ENCODE results near the gene CYP26C1.

CYP26C1 gene, protein sequence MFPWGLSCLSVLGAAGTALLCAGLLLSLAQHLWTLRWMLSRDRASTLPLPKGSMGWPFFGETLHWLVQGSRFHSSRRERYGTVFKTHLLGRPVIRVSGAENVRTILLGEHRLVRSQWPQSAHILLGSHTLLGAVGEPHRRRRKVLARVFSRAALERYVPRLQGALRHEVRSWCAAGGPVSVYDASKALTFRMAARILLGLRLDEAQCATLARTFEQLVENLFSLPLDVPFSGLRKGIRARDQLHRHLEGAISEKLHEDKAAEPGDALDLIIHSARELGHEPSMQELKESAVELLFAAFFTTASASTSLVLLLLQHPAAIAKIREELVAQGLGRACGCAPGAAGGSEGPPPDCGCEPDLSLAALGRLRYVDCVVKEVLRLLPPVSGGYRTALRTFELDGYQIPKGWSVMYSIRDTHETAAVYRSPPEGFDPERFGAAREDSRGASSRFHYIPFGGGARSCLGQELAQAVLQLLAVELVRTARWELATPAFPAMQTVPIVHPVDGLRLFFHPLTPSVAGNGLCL

DNA sequence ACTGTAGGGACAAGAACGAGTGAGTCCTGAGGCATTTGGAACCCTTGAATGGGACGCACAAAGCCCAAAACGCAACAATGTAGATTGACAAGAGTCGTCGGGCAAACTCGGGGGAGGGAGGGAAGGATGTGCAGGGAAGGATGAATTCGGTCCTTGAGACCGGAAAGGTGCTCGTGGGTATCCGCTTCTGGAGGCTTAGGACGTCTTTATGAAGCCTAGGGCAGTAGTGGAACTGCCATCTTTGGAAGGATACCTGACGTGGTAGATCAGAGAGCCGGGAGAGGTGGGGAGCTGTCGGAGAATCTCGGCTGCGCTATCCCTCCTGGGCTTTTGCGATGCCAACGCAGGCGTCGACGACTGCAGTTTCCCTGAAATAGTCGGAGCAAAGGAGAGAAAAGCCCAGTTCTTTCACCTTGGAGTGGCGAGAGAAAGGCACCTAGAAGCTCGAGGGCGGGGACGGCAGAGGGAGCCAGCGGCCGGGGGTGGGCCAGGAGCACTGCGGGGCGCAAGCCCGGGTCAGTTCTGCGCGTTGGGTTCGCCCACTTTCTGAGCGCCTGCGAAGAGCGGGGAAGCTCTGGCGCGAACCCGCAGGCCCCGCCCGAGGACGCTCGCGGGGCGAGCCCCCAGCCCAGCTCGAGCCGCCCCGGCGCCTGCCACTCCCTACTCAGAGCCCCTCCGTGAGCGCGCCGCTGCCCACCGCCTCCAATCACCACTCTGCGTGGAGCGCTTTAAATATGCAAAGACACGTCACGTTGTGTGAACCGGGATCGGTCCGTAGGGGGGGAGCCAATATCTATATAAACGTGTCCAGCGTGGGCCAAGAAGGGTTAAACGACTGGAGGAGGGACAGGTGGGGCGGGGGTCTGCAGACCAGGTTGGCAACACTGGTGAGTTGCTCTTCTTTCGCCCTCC is at the start of gene CYP26C1:
Gene CYP26C1, plus strand, starts transcription at position 824 of the 912 bp plus-strand sequence. CDS start 466 bp downstream, outside the sequence.
- no peak for DNase-seq (ENCODE audit: low read depth)

DNA sequence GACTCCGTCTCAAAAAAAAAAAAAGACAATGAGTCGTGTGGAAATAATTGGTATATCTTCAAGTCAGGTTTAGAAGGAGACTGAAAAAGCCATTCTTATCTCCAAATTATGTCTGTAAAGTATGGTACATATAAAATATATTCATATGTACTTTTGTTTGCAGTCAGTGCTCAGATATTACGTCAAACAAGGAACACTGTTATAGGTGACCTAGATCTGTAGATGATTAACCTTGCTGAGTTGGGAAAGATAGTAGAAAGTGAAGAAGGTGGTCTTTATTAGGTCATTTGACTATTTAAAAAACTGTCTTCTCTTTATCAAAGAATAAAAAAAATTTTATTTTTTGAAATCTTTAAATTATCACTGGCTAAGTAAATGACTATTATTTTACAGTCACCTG is 44.9 kb upstream of the CYP26C1 start:
- DNase-seq (ENCODE audit: low read depth): no peak

DNA sequence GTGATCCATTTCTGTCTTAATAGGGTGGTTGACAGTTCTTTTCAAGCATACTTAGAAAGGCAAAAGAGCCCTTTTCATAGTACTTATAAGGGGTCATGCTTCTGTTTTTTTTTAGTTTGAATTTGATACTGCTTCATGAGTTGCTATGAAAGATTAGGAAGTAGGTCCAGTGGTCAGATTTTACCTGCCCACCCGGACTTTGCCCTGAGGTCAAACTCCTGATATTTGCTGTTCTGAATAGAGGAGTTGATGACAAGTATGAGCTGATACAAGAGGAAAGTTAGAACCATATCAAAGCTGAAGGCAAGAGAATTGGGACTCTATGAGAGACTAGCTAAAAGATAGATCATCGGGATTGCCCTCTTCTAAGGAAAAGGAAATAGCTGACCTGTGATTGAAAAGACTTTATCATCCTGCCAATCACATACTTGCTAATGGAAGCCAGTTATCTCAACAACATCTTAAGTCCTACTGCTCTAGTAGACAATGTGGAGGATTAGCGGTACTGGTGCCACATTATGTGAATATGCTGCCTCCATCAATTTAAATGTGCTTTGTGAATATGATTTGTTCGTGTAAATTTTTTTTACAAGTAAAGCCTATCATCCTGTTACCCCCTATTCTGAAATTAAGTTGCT is 37.5 kb upstream of the CYP26C1 start:
- no peak for DNase-seq (ENCODE audit: low read depth)

DNA sequence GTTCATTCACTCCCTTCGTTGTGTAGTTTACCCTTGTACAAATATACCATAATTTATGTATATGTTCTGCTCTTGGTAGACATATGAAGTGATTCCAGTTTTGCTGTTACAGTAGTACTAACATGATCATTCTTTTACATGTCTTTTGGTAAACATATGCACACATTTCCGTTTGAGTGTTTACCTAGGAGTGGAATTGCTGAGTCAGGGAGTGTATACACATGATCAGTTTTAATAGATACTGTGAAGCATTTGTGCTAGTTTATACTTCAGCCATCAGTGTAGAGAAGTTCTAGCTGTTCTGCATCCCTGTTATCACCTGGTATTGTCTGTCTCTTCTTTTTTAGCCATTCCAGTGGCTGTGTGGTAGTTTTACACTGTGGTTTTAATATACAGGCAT is 34.5 kb upstream of the CYP26C1 start:
- DNase-seq (ENCODE audit: low read depth): no peak

DNA sequence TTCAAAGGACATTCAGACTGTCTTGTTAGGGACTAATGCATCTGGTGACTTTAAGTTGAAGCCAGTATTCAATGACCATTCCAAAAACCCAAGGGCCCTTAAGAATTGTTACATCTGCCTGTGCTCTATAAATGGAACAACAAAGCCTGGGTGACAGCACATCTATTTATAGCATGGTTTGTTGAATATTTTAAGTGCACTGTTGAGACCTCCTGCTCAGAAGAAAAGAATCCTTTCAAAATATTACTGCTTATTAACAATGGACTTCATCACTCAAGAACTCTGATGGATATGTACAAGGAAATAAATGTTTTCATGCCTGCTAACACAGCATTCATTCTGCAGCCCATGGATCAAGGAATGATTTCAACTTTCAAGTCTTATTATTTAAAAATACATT is 33.1 kb upstream of the CYP26C1 start:
- no peak for DNase-seq (ENCODE audit: low read depth)

DNA sequence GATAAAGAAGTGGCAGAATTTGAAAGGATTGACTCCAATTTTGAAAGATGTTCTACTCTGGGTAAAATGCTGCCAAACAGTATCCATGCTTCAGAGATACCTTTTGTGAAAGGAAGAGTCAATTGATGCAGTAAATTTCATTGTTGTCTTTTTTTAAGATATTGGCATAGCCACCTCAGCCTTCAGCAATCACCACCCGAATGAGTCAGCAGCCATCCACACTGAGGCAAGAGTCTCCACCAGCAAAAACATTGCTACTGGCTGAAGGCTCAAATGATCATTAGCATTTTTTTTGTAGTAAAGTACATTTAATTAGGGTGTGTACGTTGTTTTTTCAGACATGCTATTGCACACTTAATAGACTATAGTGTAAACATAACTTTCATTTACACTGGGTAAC is 31.7 kb upstream of the CYP26C1 start:
- no peak for DNase-seq (ENCODE audit: low read depth)

DNA sequence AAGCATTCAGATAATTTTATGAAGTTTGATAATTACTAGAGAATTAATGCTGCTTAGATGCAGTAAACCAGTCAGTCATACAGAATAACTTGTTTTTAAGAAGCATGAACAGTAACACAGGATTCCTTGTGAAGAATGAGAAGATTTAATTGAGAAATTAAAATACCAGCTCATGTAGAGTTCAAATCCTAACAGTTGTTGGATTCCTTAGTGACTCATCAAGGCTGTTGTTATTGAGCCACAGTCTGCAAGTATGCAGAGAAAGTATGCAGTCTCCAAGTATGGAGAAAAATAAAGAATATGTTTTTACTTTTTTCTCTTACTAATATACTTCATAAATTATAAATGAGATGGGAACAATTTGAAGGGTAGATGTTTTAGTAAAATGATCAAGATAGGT is 30.2 kb upstream of the CYP26C1 start:
- no peak for DNase-seq (ENCODE audit: low read depth)

DNA sequence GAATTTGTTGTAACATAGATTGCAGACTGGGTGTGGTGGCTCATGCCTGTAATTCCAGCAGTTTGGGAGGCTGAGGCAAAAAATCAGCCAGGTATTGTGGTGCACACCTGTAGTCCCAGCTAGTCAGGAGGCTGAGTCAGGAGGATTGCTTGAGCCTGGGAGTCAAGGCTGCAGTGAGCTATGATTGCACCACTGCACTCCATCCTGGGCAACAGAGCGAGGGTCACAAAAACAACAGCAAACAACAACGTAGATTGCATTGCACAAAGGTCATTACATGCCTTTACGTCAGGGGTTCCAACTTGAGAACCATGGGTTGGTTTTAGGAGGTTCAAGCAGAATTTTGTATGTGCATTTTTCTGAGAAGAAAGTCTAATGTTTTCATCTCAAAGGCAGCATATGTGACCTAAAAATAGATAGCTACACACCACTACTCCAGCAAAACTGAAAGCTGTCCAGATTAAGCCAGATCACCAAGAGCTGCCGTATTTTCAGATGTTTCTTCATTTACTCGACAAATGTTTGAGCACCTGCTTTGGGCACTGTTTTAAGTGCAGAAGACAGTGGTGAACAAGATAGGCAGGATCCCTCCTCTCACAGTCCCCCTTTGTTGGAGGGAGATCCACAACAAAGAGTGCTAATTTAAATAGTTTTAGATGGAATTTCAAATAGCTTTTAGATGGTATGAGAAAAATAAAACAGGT is 28.3 kb upstream of the CYP26C1 start:
- DNase-seq (ENCODE audit: low read depth): no peak

DNA sequence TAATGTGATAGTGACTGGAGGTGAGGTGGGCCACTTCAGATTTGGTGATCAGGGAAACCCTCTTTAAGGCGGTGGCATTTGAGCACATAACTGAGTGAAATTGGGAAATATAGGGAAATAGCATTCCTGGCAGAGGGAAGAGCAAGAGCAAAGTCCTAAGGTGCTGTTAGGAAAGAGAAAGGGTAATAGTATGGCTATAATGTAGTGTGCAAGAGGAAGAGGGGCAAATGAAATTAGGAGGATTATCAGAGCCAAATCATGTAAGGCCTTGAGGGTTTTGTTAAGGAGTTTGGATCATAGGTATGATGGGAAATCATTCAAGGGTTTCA is 27.8 kb upstream of the CYP26C1 start:
- no peak for DNase-seq (ENCODE audit: low read depth)

DNA sequence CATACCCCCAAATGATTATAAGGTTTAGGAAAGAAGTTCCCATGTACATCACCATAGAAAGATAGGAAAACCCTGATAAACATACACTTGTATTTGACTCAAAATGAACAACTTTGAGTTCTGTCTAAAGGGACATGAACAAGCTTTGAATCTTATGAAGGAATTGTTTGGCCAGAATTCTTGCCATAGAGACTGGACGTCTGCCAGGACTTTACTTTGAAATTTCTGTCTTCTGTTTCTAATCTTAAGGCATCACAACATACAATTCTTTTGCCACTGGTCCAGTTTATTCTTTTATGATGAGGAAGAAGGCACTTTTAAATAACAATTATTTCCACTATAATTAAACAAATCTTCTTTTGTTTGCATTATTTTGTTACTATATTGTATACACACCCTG is 26.2 kb upstream of the CYP26C1 start:
- no peak for DNase-seq (ENCODE audit: low read depth)

DNA sequence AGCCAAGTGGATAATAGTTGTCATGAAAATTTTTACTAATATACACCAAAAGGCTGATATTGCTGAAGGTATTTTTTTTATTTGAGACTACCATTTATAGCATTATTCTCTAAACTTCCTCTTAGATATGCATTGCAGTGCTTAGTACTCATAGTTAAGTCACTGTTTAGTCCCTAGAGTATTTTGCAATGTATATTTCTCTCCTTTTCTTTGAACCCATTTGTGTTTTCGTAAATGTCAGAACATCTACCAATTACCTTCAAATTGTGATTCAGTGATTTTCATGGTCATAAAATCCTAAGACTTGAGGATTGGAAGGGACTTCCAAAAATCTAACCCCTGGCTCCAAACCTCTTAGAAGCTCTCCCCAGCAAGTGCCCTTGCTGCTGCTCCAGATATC is 21.5 kb upstream of the CYP26C1 start:
- DNase-seq (ENCODE audit: low read depth): no peak

DNA sequence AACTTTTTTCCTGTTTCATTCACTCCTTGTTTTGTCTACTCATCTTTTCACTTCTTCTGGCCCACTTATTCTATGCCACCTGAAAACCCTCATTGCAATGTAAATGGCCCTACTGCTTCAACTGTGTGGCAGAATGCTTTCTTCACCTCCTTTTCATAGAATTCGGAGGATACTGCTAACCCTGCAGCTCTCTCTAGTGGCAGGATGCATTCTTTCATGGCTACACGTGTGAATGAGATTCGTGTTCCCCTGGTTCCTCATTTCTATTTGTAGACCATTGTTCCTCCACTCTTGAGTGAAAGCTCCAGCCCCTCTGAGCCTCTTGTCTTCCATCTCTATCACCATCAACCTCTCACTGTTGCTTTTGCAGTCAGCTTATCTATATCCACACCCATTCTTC is 20.9 kb upstream of the CYP26C1 start:
- DNase-seq (ENCODE audit: low read depth): no peak

DNA sequence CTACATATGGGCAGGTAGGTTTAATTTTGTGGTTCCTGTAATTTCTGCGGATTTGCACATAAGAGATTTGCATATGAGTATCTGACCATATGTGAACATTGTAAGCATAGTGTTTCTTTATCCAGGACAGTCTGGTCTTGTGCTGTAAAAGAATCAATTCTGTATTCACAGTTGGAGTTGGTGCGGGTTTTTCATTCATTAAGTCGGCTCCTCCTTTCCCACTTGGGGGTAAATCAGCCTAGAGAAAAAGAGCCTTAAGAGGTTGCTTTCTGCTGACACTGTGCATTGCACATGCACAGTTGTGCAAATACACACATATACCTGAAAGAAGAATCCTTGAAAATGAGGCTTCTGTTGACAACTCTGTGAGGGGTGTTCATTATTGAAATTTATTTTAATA is 6.1 kb upstream of the CYP26C1 start:
- DNase-seq (ENCODE audit: low read depth): no peak

DNA sequence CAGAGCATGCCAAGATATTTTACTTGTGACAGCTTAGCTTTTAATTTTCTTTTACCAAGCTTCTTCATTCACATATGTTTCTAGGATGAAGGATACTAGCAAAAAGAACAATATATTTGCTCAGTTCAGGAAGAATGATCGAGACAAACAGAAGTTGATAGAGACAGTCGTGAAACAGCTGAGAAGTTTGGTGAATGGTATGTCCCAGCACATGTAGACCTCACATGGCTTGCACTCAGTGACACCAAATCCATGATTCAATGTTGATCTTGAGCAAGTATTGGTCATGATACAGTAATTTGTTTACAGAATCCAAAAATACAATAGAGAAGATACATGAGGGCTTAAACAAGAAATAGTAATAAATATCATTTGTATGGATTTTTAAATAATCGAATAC is 2.5 kb upstream of the CYP26C1 start:
- DNase-seq (ENCODE audit: low read depth): no peak

DNA sequence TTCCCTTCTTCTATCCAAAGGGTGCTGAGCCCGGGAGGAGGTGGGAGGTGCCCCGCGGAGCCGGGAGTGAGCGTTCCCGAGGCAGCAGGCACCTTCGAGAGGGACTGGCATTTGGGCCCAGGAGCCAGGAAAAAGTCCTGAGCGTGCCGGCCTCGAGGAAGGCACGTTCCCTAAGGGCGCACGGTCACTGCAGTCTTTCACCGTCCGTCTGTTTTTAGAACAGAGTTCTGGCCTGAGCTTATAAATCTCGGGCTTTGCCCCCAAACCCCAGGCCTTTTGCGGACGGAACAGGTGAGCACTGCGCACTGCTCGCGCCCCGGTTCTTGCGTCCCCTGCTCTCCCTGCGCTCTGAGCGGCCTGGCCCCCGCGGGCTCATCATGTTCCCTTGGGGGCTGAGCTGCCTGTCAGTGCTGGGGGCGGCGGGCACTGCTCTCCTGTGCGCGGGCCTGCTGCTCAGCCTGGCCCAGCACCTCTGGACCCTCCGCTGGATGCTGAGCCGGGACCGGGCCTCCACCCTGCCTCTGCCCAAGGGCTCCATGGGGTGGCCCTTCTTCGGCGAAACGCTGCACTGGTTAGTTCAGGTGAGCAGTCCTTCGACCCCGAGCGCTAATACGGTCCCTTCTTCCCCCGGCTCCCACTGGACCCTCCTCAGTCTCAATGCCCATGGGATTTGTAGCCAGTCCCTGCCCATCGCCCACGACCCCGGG is 442 bp downstream of the CYP26C1 start:
- no peak for DNase-seq (ENCODE audit: low read depth)

DNA sequence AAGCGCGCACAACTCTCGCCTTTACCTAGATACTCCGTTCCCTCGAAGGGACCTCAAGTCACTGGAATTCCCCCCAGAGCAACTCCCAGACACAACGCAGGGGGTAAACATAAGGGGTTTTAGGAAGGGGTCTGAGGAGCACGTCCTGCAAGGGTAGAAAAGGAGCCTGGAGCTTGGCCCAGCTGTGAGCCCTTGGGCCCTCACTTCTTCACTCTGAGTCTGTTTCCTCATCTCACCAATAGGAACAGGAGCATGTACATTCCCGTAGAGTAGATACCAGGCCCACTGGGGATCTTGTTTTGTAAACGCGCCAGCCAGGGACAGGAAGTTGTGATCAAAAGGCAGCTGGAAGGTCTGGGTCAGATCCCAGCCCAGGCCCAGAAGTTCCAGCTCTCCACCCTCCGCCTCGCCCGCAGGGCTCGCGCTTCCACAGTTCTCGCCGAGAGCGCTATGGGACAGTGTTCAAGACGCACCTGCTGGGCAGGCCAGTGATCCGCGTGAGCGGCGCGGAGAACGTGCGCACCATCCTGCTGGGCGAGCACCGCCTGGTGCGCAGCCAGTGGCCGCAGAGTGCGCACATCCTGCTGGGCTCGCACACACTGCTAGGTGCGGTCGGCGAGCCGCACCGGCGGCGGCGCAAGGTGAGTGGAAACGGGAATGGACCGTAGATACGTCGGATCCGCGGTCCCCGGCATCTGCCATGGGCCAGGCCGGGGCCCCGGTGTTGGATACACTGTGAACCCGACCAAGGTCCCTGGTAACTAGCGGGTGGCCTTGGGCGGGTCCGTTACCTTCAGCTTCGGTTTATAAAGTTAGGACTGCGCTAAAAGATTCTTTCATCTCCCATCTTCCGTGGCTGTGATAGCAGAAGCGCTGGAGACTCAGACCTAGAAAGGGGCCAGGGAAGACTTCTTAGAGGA is 1.3 kb downstream of the CYP26C1 start:
- no peak for DNase-seq (ENCODE audit: low read depth)

DNA sequence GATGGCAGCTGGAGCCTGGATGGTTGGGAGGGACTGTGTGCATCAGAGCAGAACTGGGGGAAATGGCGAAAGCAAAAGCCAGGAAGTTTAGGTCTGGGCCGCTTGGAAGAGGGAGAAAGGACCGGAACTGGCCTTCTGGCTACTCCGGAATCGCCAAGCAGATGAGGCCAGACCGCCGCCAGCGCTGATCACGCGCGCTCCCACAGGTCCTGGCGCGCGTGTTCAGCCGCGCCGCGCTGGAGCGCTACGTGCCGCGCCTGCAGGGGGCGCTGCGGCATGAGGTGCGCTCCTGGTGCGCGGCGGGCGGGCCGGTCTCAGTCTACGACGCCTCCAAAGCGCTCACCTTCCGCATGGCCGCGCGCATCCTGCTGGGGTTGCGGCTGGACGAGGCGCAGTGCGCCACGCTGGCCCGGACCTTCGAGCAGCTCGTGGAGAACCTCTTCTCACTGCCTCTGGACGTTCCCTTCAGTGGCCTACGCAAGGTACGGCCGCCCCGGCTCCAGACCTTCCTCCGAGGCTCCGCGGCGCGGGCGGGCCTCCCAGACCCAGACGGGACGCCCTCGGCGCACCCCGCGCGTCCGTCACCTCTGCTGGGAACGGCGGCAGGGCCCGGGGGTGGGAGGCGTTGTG is 2.0 kb downstream of the CYP26C1 start:
- DNase-seq (ENCODE audit: low read depth): no peak

DNA sequence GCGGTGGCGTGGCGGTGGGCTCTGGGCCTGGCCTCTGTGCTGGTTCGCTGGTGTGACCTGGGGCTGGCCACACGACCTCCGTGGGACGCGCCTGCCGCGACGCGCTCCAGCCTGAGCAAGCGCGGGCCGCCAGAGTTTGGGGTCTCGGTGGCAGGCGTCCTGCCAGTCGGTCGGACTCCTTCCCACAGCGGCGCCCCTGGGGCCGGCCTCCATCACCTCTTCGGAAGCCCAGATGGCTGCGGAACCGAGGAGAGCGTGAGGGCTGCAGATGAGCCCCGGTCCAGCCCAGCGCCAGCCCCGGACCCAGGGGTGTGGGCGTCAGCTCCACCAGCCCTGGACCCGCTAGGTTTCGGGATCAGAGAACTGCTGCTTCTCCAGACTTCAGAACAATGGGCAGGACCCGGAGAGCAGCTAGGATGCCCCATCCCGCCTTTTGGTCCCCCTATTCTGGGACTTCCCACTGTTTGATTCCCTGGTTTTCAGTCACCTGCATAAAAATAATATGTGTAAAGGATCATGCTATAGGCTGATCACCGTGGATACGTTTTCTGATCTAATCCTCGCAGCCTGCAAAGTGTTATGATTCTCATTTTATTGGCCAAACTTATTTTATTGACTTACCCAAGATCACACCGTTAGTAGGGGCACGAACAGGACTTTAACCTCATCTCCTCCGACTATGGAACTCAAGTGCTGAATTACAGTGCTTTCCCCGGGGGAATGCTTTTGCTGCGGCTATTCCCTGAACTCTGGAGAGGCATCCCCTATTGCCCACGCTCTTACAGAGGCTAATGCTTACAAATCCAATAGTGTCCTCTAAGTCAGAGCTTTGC is 2.8 kb downstream of the CYP26C1 start:
- no peak for DNase-seq (ENCODE audit: low read depth)
